BE2C (cell line): Measurements from ENCODE around the gene HTRA3.
A peak's percentile ranks its signal among the peaks of the same experiment; 100 is the strongest.

Experiments used
- DNase-seq: peaks from one replicate; pipeline ENCODE4 v3.0.0-alpha.2; 2020
- H3K27me3 ChIP-seq: fragments of 250-450 bp; sonication (Bioruptor Pico); 2 replicates; pipeline ENCODE4 v1.5.1; 2020; ENCODE audit warnings: mild to moderate bottlenecking
- H3K36me3 ChIP-seq: fragments of 250-450 bp; sonication (Bioruptor Pico); 2 replicates; pipeline ENCODE4 v1.5.1; 2020; ENCODE audit warnings: mild to moderate bottlenecking
- H3K4me1 ChIP-seq: fragments of 250-450 bp; sonication (Bioruptor Pico); 2 replicates; pipeline ENCODE4 v1.5.1; 2020
- H3K4me3 ChIP-seq: 2 replicates; pipeline ENCODE4 v1.5.1; 2011; ENCODE audit warnings: low read depth, low read length
- H3K9me3 ChIP-seq: fragments of 250-450 bp; sonication (Bioruptor Pico); 2 replicates; pipeline ENCODE4 v1.5.1; 2020
- TF ChIP-seq, protein P1 (sequence below): IDR thresholded peaks from 2 replicates; pipeline ENCODE4 v1.5.1; 2012; ENCODE audit warnings: mild to moderate bottlenecking, low read depth, low read length

Gene HTRA3

DNA sequence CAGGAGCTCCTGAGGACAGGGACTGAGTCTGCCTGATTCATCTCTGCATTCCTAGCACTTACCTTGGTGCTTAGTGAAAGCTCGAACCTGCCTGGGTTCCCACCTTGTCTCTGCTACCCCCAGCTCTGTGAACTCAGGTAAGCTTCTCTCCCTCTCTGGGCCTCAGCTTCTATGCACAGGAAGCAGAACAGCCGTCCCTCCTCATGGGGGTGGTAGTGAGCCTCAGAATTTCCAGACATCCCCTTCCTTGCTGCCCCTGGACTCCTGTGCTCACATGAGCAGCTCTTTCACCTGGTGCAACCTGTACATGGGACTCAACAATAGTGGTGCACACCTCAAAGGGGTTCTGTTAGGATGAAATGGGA, 50.8 kb downstream of the HTRA3 start:
- Histone ChIP-seq H3K4me1 (peaks cover 9% of the 10 kb centered on the region), H3K27me3 (no peaks in the 10 kb centered on the region)

DNA sequence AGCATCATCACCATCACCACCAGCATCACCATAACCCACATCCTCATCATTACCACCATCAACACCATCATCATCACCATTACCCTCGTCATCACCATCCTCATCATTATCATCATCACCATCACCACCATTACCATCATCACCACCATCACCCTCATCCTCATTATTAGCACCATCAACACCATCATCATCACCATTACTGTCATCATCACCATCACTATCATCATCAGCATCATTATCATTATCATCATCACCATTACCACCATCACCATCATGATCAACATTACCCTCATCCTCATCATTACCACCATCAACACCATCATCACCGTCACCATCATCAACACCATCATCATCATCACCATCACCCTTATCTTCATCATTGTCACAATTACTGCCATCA, 51.7 kb downstream of the HTRA3 start:
- no peak overlapping the region for H3K4me3 ChIP-seq
- DNase-seq, result no peak
- H3K9me3 ChIP-seq, result no peaks in the 10 kb centered on the region; the same call in 1 of the 2 replicates
- H3K36me3 ChIP-seq, result no peaks in the 10 kb centered on the region
- no peaks in the 10 kb centered on the region for H3K27me3 ChIP-seq
- peaks cover under 1% of the 10 kb centered on the region for H3K4me1 ChIP-seq
- TF ChIP-seq, protein P1, sequence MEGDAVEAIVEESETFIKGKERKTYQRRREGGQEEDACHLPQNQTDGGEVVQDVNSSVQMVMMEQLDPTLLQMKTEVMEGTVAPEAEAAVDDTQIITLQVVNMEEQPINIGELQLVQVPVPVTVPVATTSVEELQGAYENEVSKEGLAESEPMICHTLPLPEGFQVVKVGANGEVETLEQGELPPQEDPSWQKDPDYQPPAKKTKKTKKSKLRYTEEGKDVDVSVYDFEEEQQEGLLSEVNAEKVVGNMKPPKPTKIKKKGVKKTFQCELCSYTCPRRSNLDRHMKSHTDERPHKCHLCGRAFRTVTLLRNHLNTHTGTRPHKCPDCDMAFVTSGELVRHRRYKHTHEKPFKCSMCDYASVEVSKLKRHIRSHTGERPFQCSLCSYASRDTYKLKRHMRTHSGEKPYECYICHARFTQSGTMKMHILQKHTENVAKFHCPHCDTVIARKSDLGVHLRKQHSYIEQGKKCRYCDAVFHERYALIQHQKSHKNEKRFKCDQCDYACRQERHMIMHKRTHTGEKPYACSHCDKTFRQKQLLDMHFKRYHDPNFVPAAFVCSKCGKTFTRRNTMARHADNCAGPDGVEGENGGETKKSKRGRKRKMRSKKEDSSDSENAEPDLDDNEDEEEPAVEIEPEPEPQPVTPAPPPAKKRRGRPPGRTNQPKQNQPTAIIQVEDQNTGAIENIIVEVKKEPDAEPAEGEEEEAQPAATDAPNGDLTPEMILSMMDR, result no peak

More for the DNA sequence above, 50.8 kb downstream of the HTRA3 start:
- TF ChIP-seq, protein P1, result peak; percentile 37
- Histone ChIP-seq H3K9me3 (no peaks in the 10 kb centered on the region; the same call in 1 of the 2 replicates), H3K4me3 (no peak overlapping the region), H3K36me3 (no peaks in the 10 kb centered on the region)
- DNase-seq, result no peak

DNA sequence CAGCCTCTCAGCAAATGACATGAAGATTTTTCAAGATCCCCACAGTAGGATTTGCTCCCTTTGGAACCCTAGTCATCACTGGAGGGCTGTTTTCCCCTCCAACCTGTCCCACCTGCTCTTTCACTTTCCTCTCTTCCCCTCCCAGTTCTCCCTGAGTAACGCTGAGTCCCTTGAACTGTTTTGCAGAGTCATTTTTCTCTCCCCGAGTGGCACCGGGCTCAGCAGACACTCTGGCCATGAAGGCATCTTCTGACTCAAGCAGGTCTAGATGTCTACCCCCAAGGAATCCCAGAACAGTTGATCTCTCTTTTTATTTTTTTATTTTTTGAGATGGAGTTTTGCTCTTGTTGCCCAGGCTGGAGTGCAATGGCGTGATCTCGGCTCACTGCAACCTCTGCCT, 52.2 kb downstream of the HTRA3 start:
- H3K4me1 ChIP-seq, result no peaks in the 10 kb centered on the region
- TF ChIP-seq, protein P1, result no peak

DNA sequence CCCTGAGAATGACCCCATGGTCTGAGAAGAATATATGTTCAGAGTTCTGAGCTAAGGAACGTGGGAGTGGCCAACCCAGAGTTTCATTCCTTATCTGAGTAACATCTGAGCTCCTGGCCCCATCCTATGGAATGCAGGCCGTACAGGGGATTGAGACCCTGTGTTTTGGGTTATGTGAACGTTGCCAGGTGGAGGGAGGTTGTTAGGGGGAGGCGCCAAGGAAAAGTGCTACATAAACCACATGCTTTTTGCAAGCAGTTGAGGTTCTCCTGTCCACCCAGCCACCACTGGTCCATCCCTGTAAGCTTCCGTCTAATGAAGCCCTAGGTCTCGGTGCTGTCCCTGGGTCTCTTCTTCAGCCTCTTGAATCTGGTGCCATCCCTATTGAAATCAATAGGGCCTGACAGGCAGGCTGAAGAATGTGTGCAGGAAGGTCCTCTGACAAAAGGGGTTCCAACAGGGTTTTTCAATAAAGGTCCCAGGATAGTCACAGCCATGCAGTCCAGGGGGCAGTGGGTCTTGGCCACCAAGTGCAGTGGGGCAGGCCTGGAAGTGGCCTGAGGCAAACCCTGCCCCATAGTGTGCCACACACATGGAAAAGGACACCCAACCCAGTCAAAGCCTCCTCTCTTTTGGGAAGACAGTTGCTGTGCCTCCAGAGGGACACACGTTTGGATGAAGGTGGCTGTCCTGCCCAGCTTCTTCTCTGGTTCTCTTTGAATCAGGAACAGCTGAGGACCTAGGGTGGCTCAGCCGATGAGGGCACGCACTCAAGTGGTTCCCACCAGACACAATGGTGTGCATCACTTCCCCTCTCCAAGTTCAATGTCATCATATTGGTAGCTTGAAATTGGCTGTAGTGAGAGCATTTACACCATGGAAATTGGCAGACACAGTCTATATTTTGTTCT, 53.5 kb downstream of the HTRA3 start:
- H3K4me1 ChIP-seq, result no peaks in the 10 kb centered on the region
- no peaks in the 10 kb centered on the region; the same call in 1 of the 2 replicates for H3K9me3 ChIP-seq
- peak; percentile 0 for DNase-seq
- H3K36me3 ChIP-seq, result no peaks in the 10 kb centered on the region
- TF ChIP-seq, protein P1, result no peak
- no peak overlapping the region for H3K4me3 ChIP-seq
- H3K27me3 ChIP-seq, result no peaks in the 10 kb centered on the region

More for the DNA sequence above, 52.2 kb downstream of the HTRA3 start:
- DNase-seq, result no peak
- no peaks in the 10 kb centered on the region; the same call in 1 of the 2 replicates for H3K9me3 ChIP-seq
- no peaks in the 10 kb centered on the region for H3K36me3 ChIP-seq
- H3K4me3 ChIP-seq, result no peak overlapping the region
- no peaks in the 10 kb centered on the region for H3K27me3 ChIP-seq

DNA sequence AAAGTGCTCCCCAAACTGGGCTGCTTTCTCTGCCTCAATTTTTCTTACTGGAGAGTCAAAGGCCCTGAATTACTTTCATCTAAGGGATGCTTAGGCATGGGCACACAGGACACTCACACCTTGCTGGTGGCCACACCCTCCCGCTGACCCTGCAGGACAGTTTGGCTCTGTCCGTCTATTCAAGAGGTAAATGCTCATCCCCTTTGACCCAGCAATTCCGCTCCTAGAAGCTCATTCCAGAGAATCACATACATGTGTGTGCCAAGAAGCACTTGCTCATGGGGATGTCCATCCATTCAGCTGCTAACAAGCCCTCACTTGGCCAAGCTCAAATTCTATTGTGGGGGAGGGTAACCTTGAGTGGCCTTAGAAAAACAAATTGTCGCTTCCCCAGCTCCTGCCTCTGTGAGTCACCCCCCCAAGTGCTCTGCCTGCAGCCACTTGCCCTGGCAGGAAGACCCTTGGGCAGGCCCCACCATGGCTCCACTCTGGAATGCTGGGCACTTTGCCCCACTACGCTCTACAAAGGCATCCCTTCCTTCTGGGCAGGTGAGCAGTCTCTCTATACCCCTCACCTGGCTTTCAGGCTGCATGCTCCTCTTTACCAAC, 54.5 kb downstream of the HTRA3 start:
- DNase-seq, result peak; percentile 1
- Histone ChIP-seq H3K4me1 (no peaks in the 10 kb centered on the region), H3K27me3 (no peaks in the 10 kb centered on the region), H3K4me3 (no peak overlapping the region), H3K9me3 (no peaks in the 10 kb centered on the region; the same call in 1 of the 2 replicates), H3K36me3 (no peaks in the 10 kb centered on the region)
- TF ChIP-seq, protein P1, result no peak
